Fibroblast of villous mesenchyme (primary cell): Measurements from ENCODE around the gene UBE2B. TPM values are rescaled to one million over a fixed set of nuclear protein-coding genes. Genes with fewer than 3 reads are reported as not detected.
A peak's percentile ranks its signal among the peaks of the same experiment; 100 is the strongest.

ENCODE experiments used
- DNase-seq: peaks from one replicate; pipeline ENCODE4 v3.0.0-alpha.2; 2010; ENCODE audit warnings: low read depth
- H3K4me3 ChIP-seq: 2 replicates; pipeline ENCODE4 v1.5.1; 2011; ENCODE audit warnings: low read depth, mild to moderate bottlenecking, low read length
- total RNA-seq: library from RNA; depleted of rRNA; stranded (reverse); fragments of >200 nt; gene quantifications from 2 replicates; pipeline ENCODE4 v1.2.3, GENCODE V29; 2012
- TF ChIP-seq, protein P1 (sequence below): IDR thresholded peaks from 2 replicates; pipeline ENCODE4 v1.5.1; 2012; ENCODE audit warnings: low read depth, mild to moderate bottlenecking, low read length; ENCODE audit not compliant: insufficient read depth

The UBE2B gene
- total RNA-seq, 1 donor = 28.9 TPM

DNA sequence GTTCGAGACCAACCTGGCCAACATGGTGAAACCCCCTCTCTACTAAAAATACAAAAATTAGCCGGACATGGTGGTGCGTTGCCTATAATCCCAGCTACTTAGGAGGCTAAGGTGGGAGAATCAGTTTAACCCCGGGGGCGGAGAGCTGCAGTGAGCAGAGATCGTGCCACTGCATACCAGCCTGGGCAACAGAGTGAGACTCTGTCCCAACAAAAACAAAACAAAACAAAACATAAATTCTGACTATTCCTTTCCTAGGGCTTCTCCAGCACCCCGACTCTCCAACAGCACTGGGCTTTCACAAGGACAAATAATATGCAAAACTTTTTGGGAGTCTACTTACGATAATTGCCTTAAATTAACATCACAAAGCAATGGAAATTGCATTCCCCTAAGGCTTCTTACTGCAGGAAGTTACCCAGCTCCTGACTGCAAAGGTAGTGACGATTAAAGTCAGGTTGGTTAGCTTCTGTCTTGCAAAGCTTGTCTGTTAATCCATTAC lies 56.2 kb downstream of the UBE2B start:
- H3K4me3 ChIP-seq = no peak overlapping the region
- DNase-seq = no peak
- TF ChIP-seq, protein P1, sequence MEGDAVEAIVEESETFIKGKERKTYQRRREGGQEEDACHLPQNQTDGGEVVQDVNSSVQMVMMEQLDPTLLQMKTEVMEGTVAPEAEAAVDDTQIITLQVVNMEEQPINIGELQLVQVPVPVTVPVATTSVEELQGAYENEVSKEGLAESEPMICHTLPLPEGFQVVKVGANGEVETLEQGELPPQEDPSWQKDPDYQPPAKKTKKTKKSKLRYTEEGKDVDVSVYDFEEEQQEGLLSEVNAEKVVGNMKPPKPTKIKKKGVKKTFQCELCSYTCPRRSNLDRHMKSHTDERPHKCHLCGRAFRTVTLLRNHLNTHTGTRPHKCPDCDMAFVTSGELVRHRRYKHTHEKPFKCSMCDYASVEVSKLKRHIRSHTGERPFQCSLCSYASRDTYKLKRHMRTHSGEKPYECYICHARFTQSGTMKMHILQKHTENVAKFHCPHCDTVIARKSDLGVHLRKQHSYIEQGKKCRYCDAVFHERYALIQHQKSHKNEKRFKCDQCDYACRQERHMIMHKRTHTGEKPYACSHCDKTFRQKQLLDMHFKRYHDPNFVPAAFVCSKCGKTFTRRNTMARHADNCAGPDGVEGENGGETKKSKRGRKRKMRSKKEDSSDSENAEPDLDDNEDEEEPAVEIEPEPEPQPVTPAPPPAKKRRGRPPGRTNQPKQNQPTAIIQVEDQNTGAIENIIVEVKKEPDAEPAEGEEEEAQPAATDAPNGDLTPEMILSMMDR = no peak

DNA sequence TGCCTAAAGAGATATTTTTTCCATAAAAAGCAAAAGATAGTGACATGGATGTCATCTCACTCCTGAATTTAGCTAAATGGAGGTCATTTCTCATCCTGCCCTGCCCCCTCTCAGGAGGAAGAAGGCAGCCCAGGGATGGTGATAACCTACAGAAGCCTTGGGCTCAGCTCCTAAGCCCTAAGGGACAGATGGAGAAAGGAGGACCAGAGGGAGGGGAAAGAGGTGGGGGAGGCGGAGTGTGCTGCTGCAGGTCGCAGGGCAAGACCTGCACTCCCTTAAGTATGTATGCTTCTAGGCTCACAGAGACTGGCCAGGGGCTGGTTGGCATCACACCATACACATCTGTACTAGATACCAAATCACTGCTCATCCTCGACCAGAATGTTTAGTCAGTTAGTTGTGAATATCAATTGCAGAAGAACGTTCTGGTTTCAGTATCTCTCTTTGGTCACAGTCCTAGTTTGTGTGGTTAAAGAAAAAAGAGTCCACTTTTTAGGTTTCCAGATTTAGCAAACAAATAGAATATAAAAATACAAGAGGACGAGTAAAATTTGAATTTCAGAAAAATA lies 58.7 kb downstream of the UBE2B start:
- TF ChIP-seq, protein P1 = no peak
- H3K4me3 ChIP-seq = no peak overlapping the region
- no peak for DNase-seq

DNA sequence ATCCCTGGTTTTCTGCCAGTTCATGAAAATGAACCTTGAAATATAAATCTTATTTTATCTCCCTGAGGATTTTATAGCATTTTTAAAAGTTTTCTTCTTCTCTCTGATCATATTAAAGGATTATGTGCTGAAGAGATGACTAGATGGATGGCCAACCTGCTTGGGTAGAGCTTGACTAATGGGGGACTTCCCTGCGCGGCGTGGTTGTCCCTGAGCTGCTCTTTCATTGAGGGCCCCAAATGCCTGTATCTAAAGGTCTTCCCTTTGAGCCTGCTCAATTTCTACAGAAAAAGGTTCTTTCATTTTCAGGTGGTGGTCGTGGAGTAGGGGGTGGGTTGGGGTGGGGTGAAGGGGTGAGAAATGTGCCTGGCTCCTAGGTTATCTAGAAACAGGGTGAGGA lies 60.8 kb downstream of the UBE2B start:
- no peak overlapping the region for H3K4me3 ChIP-seq
- TF ChIP-seq, protein P1 = no peak
- DNase-seq = no peak

DNA sequence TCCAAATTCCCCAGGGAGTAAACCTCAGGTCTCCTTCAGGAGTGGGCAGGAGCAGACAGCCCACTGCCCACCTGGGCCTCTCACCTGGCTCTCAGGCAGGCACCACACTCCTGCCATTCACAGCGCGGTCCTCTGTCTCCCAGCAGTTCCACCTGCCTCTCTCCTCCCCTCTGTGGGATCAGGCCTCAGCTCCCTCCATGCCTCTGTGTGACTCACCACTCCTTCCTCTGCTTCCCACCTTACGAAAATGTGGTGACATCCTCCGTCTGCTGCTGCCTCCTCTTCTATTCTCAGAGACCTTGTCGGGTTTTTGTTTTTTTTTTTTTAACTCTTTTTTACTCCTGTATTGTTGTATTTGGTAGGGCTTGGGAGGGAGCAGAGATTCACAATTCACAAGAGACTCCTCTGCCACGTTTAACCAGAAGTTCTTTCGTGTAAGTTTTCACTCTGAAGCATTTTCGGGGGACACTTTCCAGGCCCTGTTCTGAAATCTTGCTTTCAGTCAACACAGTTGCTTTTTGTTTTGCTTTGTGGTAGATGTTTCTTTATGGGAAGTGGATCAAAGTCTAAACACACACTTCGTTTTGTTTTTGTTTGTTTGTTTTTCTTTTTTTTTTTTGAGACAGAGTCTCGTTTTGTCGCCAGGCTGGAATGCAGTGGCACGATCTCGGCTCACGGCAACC lies 61.4 kb downstream of the UBE2B start:
- DNase-seq = peak; percentile 51
- TF ChIP-seq, protein P1 = no peak
- no peak overlapping the region for H3K4me3 ChIP-seq

DNA sequence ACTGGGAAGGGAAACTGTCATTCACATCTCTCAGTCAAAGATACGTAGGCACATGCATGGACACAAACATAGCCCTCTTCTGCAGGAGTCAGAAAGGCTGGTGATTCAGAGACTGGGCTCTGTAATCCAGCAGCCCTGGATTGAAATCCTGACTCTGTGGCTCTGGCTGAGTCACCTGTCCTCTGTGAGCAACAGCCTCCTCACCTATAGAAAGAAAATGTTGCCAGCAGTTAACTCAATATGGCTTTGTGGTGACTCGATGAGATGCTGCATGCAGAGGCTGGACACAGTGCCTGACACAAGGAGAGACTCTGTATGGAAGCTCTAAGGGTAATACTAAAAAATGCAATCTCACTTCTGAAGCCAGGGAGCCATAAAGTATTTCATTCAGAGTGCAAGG lies 64.2 kb downstream of the UBE2B start:
- DNase-seq = no peak
- no peak overlapping the region for H3K4me3 ChIP-seq
- TF ChIP-seq, protein P1 = no peak

DNA sequence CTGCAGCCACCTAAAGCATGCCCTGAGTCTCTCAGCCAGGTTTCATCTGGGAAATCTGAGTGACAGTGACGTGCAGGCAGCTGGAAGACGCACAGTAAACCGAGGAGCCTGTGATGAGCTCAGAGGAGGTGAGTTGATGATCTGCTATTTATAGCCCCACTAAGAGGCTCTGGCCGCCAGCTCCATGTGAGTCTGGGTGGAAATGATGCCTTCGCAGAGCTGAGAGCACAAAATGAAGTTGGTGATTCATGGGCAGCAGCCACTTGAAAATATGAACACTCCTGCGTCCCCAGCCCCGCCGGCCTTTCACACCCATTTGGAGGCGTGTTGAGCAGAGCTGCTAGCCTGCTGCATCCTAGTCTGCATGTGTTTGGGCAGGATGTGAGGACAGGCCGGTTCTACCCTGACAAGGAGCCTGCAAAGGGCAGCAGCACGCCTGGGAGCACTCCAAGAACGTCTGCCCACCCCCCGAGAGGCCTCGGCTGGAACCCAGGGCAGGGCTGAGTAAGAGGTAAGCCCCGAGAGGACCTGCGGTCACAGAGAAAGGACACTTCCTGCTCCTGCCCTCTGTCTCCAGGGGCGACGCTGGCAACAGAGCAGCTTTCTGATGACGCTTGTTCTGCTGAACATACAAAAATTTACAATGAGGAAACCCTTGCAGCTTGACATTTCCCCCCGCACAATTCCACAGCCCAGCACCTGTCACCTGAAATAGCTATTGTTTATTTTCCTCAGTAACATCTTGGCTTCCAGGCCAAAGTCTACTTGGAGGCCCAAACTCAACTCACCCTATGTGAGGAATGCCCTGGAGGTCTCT lies 65.4 kb downstream of the UBE2B start:
- DNase-seq = peak; percentile 77
- H3K4me3 ChIP-seq = no peak overlapping the region
- TF ChIP-seq, protein P1 = no peak
